NCI-H2227 (cell line): ENCODE results near the gene MFF.
"Not testable (repeated sequence)": the region's sequence is repeated elsewhere in the genome, so short reads cannot be mapped to it uniquely, and the experiment has no call there.

Experiments used
- DNase-seq: peaks from one replicate; lab custom pipeline; 2025; ENCODE audit not compliant: unreplicated experiment; lab: John Stamatoyannopoulos, UW

The MFF gene

DNA sequence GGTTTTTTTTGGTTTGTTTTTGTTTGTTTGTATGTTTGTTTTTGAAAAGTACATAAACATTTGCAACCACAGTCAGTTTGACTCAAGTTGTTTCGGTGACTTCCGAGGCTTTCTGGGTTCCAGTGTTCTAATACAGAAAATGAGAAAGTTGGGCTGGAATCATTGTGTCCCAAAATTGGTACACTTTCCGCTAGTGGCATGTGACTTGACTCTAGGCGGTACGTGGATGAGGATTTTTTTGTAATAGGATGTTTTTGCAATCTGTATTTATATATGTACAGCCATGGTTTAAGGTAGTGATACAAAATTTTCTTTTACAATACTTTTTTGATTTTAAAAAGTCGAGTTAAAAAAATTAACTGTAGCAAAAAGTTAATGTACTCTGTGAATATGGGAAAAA, 1.7 kb downstream of the MFF start:
- DNase-seq: no peak

DNA sequence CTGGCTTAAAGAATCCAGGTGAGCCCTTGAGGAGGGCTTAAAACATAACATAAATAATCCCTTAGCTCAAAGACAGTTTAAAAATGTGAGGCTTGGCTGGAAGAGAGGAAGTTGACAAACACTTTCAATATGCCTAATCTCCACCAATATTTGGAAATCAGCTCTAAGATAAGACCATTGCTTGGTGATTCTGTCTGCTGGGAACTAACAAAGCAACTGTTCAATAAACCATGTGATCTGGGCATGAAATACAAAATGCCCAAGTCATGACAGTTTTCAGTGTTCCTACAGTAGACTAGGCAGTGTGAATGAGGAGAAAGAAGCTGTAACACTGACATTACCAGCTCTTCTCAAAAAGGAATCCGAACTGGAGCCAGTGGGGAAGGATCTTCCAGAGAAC, 10.7 kb downstream of the MFF start:
- DNase-seq: no peak

DNA sequence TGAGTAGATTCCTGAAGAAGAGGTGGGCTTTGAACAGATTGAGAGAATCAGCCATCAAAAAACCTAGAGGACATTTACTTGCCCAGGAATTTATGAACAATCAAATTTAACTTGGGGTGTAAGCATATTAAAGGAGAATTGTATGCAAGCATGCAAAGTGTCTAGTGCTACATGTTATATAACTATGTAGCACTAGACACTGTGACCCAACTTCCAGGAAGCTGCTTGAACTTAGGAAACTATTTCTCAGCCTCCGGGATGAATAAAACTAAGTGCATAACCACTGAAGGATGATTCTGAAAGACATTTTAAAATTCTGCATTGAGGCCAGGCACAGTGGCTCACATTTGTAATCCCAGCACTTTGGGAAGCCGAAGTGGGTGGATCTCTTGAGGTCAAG, 12.4 kb downstream of the MFF start:
- DNase-seq: no peak

DNA sequence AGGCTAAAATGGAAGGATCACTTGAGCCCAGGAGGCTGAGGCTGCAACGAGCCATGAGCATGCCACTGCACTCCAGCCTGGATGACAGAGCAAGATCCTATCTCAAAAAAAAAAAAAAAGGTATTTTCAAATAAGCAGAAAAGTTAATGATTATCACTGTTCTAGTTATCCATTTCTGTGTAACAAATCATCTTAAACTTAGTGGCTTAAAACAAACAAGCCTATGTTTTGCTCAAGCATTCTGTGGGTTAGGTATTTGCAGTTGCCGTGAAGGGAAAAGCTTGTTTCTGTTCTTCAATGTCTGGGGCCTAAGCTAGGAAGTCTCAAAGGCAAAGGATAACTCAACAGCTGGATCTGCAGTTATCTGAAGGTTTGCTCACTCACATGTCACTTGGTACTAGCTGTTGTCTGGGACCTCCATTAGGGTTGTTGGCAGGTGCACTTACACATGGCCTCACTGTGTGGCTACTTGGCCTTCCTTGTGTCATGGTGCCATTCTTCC, 14.1 kb downstream of the MFF start:
- DNase-seq: no peak

DNA sequence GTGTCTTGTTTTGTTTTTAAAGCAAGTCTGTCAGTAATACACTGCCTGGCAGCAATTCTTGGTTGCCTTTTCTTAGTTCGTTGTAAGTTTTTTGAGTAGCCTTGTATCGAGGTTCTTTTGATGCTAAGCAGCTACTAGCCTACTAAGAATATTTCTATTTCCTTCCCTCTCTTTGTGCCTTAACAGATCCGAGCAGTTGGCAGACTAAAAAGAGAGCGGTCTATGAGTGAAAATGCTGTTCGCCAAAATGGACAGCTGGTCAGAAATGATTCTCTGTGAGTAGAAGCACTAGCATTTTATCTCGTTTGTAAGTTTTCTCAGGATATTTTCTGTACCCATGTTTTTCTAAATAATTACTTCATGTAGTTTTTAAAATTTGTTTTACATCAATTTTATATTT, 15.1 kb downstream of the MFF start:
- DNase-seq: no peak

DNA sequence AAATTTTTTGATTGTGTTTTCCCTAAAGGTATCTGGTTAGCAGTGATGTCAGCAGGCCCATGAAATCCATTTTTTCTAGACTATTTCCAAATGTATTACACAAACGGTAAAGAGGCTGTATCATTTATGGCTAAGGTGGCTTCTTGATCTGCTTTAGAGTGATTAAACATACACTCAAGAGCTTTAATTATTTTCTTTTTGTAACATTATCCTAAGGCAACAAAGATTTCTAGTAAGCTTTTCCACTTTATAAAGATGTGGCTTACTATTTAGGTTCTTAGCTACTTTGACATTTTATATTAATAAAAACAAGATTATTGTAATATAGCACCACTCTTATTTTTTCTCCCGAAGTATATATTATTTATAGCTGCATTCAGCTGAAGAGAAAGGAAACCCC, 16.5 kb downstream of the MFF start:
- DNase-seq: no peak

DNA sequence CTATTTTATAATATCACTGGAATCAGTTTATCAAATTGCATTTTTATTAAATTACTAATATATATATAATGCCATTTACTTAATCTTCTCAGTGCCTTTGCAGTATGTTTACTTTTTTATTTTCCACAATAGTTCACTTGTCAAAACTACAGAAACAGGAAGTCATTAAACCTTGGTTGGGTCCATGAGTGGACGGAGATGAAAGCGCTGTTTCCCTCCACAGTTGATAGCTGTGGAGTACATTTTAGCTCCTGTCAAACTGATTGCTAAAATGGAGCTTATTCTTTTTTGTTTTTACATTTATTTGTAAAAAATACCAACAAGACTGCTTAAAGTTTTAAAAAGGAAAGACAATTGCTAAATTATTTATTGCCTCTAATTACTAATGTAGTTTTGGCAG, 19.2 kb downstream of the MFF start:
- no peak for DNase-seq

DNA sequence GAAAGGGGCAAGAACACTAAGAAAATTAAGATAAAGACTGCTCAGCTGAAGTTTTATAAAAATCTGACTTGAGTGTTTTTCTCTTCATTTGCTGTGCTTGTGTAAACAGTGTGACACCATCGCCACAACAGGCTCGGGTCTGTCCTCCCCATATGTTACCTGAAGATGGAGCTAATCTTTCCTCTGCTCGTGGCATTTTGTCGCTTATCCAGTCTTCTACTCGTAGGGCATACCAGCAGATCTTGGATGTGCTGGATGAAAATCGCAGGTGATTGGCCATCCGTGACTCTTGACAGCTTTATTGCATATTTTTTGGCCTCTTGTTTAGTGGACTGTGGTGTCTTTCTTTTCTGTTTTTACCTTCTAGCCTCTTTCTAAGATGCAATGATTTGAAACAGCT, 22.1 kb downstream of the MFF start:
- DNase-seq: no peak

DNA sequence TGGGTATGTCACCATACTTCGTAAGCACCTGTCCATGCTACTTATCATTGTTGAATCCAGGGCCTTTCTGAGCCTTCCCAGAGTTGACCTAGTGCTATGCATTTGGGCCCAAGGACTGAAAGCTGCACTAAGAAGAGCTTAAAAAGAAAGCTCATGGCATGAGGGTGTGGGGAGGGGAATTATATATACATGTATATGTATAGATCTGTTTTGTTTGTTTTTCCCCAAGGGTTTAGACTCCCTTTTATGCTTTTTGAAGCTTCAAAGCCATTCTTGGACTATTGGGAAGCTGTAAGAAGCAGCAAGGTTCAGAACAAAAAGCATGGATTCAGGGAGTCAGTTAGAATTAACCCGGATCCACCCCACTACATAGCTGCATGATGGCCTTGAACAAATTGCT, 23.3 kb downstream of the MFF start:
- DNase-seq: no peak

DNA sequence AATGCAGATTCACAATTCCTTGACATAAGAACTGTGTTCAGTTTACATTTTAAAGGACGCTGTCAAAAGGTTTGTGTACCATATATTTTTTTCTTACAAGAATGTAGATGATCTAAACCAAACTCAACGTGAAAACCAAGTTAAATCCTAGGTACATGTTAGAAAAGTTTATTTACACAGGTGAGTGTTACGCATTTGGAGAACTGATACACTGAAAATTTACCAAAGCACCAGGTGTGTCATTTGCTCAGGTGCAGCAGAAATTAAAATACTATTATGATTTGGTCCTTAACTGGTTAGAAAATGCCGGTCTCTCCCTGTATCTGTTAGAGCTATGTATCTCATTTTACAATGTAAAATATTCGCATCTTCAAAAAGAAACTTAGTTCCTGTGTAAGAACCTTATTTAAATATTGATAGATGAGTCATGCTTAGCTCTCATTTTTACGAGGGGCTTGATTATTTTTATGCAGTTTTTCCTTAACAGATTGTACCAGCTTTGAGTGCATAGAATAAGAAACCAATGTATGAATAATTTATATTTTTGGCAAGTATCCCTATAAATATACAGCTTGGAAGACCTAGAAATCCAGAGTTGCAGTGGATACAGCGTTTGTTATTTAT, 25.1 kb downstream of the MFF start:
- no peak for DNase-seq

DNA sequence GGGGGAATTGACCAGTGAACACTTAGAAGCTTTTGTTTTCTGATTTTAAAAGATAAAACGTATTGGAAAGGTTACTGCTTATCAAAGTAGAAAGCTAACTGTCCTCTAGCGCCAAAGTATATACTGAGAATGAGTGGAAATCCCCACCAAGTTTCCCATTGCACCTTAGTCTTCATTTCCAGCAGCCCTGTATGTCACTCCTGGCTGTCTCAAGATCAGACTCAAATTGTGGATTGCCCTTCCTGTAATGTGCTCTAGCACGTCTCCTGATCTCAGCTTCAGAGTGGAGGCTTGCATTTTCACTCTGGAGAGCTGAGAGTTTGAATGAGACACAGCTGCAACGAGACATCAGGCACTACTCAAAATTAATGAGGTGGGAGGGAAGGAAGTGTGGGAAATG, 26.6 kb downstream of the MFF start:
- DNase-seq: no peak

DNA sequence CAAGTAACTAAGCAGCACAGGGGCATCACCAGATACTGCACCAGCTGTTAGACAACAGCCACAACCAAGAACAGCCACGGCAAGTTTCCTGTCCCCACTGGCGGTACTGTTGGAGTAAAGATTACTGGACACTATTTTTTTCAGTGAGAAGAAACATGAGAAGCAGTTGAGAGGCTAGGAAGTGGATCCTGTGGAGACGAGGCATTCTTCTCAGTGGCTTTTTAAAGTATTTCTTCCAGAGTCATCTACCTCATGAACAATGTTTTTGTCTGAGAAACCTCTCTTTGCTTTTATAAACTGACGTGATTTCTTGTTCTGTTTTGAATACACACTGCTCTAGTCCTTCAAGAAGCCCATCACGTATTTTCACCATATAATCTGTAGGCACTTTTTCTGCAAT, 35.3 kb downstream of the MFF start:
- no peak for DNase-seq

DNA sequence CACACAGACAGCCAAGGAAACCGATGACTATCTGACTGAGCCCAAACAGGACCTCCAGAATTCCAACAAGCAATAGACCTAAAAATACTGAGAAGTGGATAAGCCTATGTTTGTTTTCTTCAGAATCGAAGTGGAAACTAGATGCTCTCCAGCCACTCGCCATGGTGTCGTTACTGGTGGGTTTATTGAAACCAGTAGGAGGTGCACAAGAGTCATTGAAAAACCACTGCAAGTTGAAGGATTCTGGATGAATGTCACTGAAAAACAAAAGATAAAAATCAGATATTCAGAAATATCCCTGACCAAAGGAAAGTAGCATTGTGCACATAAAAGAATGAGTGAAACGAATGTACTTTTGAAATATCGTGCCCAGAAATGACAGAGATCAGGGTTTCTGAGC, 38.7 kb downstream of the MFF start:
- no peak for DNase-seq

DNA sequence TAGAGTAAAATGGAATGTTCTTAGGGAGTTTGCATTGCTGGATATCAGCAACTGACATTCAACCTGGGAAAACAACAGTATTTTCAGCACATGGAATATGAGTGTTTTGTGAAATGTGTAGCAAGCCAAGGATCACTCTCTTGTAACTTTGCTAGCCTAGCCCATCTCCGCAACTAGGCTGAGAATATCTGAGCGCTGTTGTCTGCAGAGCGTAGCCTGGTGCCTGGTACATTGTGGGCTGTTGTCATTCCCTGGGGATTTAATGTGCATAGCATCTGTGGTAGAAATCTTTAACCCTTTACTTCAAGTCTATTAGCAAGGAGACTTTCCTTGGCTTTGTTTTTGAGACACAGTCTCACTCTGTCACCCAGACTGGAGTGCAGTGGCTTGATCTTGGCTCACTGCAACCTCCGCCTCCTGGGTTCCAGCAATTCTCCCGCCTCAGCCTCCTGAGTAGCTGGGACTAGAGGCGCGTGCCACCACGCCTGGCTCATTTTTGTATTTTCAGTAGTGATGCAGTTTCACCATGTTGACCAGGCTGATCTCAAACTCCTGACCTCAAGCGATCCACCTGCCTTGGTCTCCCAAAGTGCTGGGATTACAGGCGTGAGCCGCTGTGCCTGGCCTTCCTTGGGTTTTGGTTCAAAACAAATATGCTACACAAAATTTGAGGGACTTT, 39.7 kb downstream of the MFF start:
- not testable (repeated sequence) for DNase-seq

DNA sequence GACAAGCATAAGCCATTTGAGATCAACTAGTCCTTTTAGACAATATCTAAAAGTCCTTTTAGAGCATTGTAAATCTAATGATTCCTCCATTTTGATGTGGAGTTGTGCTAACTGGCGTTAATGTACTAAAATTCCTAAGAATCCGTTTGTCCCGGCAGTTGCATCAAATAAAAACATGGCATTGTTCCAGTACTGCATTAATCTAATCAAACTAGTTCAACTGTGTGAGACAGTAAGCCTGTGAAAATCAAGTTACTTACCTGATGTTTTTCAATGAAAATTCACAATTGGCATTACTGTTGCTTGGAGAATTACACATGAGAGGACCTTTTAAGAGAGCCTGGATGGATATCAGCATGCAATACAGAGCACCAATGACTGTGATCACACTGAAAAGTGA, 40.8 kb downstream of the MFF start:
- DNase-seq: no peak

DNA sequence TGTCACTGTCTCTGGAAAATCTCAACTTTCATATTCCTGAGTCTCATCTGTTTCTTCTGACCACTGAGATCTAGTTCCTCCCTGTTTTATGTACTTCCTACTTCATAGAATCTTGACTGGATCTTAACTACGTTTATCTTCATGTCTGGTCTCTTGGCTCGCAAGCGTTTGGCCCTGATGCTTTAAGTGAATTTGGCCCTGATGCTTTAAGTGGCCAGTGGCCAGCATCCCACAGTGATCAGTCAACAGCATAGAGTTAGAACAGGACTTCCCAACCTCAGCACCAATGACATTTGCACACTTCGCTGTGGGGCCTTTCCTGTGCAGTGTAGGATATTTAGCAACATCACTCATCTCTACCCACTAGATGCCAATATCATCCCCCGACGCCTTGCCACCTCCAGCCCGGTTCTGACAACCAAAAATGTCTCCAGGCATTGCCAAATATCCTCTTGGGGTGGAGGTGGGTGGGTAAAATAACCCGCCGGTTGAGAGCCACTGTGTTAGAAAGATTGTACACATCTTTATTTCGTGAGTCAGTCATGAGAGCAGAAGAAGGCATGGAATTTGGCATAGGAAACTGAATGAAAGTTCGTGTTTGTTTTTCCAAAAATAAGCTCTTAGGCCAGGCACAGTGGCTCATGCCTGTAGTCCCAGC, 41.8 kb downstream of the MFF start:
- no peak for DNase-seq

DNA sequence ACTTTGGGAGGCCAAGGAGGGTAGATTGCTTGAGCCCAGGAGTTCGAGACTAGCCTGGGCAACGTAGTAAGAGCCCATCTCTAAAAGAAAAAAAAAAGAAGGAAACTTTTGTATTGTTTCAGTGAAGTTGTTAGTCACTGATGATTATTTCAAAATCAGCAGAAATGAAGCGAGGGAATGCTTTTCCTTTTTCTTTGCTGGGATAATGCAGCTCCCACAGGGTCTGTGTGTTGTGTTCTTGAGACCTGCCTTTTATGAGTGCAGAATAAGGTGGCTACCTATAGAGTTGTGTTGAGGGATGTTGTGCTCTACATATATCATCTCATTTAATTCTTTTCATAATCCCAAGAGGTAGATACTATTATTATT, 42.4 kb downstream of the MFF start:
- no peak for DNase-seq

DNA sequence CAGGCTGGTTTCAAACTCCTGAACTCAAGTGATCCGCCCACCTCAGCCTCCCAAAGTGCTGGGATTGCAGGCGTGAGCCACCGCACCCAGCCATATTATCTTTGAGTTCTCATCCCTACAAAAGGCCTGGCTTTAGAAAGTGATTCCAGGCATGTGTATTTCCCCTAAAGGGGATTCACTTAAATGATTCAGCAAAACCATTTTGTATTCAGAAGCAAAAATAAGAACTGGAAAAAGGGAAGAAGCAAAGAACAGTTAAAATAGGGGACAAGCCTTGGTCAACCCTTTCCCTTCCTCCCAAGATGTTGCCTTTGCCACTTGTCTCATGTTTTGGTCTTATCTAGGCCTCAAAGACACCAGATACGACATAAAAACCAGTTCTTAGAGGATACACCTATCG, 43.5 kb downstream of the MFF start:
- DNase-seq: no peak

DNA sequence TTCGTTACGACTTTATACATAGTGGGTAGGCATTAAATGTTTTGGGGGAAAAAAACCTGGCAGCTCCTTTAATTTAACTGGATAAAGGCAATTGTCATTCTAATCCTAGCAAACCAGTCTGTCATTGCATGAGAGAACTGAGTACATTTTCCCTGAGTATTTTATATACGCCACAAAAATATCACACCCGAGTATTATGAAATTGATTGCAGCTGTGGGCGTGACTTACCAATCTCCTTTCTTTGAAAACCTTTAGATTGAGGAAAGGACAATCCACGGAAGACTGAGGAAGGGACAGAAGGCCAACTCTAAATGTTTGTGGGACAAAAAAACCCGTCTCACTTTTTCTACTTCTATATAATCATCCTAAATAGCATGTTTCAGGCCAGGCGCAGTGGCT, 45.0 kb downstream of the MFF start:
- DNase-seq: no peak

DNA sequence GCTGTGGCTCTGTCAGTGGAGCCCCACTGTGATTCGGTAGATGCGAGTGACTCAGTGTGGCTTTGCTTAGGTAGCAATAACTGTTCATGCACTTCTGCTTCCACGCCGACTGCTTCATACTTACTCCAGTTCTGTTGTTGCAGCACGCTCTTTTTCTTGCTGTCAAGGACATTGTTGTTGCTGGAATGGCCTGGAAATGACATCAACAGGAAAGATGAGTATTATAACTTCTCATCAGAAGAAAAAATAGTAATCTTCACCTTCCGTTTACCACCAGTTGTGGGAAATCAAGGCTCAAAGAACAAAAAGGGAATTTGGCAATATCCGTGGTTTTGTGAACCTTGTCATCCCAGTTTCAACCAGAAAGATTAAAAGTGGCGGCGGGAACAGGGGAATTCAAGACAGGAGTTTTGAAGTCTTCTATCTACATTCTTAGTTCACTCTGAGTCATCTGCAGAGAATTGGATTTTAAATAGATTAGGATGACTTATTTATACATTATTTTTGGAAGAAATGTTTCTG, 45.8 kb downstream of the MFF start:
- no peak for DNase-seq

DNA sequence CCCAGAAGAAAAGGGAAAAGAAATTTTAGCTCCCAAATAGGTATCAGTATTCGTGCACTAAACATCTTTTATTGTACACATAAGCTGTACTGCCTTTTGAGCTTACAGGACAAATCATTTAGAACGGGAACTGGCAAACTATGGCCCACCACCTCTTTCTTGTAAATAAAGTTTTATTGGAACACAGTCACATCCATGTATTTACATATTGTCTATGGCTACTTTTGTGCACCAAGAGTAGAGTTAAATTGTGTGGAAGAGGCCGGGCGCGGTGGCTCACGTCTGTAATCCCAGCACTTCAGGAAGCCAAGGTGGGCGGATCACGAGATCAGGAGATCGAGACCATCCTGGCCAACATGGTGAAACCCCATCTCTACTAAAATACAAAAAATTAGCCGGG, 48.3 kb downstream of the MFF start:
- DNase-seq: no peak

DNA sequence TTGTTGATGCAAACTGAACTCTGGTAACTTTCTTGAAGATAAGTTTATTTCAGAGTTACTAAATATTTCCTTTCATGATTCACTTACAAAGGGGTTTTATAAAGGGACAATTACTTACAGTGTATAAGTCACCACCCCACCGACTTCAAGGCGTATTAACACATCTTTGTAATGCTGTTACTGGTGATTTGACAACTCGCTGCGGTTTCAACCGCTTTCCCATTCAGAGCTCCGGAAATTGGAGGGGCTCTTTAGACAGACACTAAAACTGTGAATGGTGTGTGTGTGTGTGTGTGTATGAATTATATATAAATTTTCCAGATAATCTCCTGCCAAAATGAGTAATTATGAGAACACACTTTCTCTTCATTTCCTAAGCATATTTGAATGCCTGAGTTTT, 49.1 kb downstream of the MFF start:
- no peak for DNase-seq
